ENCODE measurements around the gene CNTF.

The CNTF gene

DNA sequence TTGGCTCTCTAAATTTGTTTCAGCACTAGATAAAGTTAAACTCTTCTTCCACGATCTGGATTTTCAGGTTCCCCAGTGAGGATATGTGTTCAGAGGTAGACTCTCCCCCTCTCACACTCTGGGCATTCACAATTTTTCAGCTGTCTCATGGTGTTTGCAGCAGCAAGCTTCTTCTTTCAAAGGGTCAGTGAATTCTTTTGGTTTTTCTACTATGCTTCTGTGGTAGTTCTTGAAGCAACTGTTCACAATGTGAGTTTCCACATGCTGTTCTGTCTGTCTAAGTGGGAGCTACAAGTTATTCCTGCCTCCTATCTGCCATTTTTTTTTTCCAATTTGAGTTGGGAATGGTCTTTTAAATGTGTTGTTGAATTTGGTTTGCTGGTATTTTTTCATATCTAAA lies 25.4 kb downstream of the CNTF start:
- no peak for DNase-seq

DNA sequence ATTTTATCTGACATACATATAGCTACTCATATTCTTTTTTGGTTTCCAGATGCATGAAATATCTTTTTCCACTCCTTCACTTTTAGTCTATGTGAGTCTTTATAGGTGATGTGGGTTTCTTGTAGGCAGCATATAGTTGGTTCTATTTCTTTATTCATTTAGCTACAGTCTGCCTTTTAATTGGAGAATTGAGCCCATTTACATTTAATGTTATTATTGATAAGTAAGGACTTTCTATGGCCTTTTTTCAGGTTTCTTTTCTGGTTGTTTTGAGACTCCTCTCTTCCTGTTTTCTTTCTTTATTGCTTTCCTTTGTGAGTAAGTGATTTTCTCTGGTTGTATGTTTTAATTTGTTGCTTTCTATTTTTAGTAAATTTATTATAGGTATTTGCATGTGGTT lies 27.2 kb downstream of the CNTF start:
- DNase-seq: no peak

DNA sequence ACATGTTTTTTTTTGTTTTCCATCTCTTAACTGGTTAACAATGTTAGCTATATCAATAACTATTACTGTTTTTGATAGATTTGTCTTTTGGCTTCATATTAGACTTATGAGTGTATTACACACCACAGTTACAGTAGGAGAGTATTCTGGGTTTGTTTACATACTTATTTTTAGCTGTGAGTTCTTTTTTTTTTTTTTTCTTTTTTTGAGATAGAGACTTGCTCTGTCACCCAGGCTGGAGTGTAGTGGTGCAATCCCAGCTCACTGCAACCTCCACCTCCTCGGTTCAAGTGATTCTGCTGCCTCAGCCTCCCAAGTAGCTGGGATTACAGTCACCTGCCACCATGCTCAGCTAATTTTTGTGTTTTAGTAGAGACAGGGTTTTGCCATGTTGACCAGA lies 28.0 kb downstream of the CNTF start:
- DNase-seq: no peak

DNA sequence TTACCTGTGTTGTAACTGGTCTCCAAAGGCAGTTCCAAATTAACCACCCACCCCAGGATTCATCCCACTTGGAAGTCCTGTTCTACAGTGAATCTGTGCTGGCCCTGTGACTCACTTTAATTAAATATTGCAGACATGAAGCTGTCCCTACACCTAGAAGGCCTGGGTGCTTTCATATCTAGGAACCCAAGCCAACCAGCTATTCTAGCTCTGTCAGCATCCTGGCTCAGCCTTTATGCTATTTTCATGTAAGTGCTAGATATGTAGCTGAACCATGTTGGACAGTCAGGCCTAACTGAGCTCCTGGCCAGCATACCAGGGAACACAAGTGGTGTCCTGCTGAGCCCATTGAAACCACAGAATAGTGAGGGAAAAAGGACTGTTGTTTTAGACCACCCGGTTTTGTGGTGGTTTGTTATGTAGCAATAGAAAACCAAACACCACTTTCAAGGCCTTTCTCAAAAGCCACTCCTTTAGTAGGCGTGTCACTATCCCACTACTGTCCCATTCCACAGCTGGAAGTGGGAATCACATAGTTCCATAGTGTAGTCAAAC lies 30.3 kb downstream of the CNTF start:
- DNase-seq: no peak

DNA sequence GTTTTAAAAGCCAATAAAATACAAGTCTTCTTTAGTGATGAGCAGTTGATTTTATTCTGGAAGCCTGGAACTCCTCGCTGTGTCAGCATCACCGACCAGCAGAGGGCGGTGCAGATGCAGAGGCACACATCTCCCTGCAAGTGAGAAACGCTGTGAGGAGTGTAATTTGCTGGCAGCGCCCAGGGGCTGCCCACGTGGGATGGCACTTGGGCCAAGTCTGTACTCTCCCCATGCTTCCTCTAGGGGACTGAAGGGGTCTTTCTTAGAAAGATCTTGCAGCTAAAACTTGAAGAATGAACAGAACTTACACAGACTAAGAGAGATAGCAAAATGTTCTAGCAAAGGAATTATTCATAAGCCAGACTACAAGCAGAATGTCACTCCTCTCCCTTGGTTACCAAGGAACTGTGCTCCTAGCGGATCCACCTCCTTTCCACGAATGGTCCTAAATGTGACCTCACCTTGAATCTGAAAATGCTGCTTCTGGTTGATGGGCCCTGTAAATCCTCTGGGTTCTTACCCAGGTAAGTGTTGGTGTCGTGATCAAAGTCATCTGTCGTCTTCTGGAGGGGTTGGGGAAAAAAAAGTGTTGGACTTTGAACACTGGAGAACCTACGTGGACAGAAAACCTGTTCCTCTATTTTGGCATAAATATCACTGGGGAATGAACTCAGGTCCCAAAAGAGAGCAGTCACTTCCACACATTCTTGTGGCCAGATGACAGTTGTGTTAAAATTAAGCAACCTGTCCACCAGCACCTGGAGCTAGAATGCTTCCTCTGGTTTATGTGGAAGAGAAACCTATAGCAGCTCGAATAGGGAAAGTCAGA lies 31.8 kb downstream of the CNTF start:
- DNase-seq: peak; percentile 77

DNA sequence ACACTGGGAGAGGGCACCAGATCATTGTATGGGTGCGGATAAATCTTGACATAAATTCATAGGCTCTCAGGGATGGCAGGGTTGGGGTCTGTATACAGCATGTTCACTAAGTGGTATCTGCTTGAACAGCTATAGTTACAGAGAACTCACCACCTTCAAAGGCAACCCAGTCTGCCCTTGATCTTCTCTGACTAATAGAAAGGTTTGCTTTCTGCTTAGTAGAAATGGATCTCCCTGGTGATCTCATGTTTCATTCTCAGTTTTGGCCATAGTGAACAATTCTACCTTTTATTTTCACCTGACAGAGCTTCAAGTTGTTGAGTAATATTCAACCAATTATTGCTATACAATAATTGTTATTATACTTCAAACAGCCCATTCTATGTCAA lies 32.4 kb downstream of the CNTF start:
- no peak for DNase-seq

DNA sequence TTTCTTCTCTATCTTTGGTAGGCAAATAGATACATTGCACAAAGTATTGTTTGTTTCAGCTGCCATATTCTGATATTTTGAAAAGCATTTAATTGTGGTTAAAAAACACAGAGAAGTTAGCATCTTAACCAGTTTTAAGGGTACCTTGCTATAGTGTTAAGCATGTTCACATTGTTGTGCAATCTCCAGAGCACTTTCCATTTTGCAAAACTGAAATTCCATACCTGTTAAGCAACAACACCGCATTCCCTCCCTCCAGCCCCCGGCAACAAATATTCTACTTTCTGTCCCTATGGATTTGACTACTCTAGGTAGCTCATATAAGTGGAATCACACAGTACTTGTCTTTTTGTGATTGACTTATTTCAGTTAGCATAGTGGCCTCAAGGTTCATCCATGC lies 33.9 kb downstream of the CNTF start:
- DNase-seq: no peak

DNA sequence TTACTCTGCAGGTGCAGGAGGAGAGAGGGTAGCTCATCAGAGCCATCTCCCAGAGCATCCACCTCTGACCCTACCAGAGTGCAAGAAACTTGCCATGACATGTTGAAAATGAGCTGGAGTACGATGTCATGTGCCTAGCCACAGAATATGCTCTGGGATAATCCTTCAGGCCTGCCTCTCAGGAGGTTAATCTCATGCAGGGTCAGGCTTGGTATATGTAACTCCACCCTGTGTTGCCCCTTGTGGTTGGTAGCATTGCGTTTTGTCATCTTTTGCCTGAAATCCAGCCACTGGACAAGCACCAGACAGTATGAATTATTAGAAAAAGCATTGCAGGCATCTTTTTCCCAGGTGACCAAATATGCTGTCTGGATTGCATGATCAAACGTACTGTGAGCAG lies 36.2 kb downstream of the CNTF start:
- no peak for DNase-seq

DNA sequence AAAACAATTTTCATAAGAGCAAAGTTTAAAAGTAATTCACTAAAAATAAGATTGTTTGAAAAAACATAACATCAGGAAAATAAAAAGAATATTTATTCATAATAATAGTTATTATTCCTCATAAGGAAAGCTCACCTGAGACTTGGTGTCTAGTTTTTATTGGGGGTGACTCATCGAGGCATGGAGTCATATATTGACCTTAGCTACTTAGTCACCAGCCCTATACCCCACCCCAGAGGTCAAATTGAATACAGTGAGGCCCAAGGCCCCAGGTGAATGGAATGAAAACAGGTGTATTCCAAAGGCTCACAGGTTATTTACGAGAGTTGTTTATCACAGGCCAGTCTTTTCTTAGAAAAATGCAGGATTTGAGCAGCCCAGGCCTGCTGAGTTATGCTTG lies 36.9 kb downstream of the CNTF start:
- DNase-seq: no peak

DNA sequence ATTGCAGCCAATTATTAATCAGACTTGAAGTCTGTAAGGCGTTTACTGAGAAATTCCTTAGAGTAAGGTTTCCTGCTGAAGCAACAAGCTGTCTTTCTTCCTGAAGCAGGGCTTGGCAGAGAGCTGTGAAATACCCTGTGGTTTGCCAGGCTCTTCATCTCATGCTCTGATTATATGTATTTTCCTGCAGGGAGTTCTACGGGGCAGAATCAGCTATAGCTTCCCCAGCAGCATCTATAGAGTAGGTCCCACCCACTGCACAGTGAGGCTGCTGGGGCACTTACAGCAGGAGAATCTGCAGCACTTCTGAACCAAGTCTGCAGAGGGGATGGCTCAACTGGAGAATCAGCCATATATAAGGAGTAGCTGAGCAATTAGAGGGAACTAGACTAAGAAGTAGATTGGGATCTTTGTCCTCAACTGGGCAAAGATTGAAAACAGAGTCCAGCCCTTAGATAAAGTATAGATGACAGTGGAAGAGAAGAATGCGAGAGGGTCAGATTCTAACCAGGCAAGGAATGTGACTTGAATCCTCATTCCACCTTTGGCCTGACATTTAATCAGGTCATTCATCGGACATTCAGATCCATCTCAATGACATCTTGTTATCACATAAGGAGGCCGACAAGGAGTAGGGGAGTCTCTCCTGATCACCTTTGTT lies 37.6 kb downstream of the CNTF start:
- DNase-seq: no peak

DNA sequence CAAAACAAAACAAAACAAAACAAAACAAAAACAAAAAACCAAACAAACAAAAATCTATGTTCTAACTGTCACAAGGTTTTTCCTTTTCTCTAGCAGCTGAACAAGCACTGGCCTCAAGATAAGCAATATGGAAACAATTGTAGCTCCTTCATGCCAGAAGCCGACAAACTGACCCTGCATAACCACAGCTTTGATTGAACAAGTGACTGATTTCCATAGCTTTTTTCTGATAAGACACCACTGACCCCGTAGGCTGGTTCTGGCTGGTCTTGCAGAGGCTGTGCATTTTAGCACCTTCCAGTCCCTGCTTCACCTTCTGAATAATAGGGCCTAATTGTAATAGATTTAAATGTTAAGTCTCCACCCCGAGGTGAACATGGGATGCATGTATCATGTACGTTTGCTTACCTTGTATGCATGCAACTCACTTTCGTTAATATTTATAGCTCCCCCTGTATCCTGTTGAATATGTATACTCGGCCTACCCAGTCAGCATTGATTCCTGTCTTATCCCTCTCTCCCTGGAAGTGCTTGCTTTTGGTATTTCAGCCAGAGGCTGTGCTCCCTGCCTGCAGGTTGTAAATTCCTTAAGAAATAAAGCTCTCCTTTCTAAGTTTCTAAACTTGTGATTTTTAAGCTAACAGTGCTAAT lies 49.6 kb downstream of the CNTF start:
- no peak for DNase-seq

DNA sequence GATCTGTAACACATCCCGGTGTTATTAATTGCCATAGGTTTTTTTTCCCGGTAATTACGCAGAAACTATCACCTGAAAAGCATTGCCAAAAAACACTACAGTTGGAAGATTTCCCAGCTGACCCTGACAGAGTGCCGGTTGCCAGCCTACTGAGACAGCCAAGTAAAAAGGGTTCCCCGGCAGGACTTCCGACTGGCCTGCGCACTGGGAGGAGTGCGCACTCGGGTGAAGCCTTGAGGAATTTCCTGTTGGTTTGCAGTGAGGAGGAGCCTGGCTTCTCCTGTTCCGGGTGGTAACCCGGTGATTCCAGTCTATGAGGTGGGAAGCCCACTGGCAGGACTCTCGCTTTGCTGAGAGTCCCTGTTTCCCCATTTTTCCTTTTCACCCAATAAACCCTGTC lies 52.1 kb downstream of the CNTF start:
- no peak for DNase-seq
